ENCODE results near the gene COL18A1.
"Not testable (repeated sequence)": the region's sequence is repeated elsewhere in the genome, so short reads cannot be mapped to it uniquely, and the experiment has no call there.

The COL18A1 gene

DNA sequence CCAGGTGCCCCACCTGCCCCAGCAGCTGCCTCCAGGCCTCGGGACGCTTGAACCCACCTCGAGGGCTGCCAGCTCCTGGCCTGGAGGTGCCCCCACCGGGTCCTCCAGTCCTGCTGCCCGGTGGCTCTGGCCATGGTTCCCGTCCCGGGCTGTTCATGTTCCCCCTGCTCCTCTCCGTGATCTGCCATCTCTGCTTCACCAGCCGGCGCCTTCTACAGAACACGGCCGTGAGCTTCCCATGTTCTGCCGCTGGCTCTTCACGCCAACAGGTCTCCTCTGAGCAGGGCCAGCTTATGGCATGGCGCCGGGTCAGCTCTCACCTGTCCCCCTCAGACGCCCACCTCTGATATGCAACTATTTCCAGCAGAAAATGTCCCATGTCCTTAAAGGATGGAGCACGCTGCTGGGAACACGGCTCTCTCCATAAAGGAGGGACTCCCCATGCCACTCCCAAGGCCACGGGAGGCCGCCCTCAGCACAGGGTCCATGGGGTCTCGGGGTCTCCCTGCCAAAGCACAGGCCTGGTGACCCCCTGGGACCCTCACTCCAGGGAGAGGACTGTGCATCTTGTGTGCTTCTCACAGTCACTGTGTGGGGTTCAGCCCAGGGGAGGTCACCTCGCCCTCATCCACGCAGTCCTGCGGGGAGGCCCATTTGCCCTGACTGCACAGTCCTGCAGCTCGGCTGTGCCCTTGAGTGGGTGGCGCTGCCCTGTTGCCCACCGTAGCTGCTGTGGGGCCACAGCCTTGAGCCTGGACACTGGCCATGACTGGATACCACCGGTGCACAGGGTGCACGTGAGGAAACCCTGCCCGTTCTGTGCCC lies 36.7 kb downstream of the COL18A1 start:
- TF ChIP-seq EZH2 (IDR thresholded peaks at IDR 0.05; ENCODE audit: borderline replicate concordance, low read depth, low read length, severe bottlenecking): no peak
- TF ChIP-seq, protein P1, sequence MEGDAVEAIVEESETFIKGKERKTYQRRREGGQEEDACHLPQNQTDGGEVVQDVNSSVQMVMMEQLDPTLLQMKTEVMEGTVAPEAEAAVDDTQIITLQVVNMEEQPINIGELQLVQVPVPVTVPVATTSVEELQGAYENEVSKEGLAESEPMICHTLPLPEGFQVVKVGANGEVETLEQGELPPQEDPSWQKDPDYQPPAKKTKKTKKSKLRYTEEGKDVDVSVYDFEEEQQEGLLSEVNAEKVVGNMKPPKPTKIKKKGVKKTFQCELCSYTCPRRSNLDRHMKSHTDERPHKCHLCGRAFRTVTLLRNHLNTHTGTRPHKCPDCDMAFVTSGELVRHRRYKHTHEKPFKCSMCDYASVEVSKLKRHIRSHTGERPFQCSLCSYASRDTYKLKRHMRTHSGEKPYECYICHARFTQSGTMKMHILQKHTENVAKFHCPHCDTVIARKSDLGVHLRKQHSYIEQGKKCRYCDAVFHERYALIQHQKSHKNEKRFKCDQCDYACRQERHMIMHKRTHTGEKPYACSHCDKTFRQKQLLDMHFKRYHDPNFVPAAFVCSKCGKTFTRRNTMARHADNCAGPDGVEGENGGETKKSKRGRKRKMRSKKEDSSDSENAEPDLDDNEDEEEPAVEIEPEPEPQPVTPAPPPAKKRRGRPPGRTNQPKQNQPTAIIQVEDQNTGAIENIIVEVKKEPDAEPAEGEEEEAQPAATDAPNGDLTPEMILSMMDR (IDR thresholded peaks at IDR 0.05; ENCODE audit: borderline replicate concordance, extremely low read depth, low read length, poor library complexity, severe bottlenecking): no peak
- no peak overlapping the region for H3K27ac ChIP-seq (ENCODE audit: low read length)
- H2AFZ ChIP-seq (ENCODE audit: low read depth, low read length): no peak overlapping the region
- no peak overlapping the region for H3K4me2 ChIP-seq (ENCODE audit: insufficient read depth, low read length)
- H3K4me1 ChIP-seq (ENCODE audit: insufficient read depth, low read length): peaks cover 4% of the 10 kb centered on the region
- no peaks in the 10 kb centered on the region for H3K36me3 ChIP-seq (ENCODE audit: insufficient read depth, low read length)
- H3K4me3 ChIP-seq (ENCODE audit: low read depth in 1 of 2, low read length in 2 of 2): no peak overlapping the region
- peaks cover 9% of the 10 kb centered on the region; the same call in 1 of the 2 replicates for H4K20me1 ChIP-seq (ENCODE audit: insufficient read depth, low read length)
- H3K9ac ChIP-seq (ENCODE audit: low read depth, low read length): no peak overlapping the region
- ATAC-seq (ENCODE audit: insufficient read depth, low read depth) (no peak), DNase-seq (no peak)
- H3K9me3 ChIP-seq (ENCODE audit: insufficient read depth, low read length, severe bottlenecking): no peaks in the 10 kb centered on the region
- no peaks in the 10 kb centered on the region for H3K79me2 ChIP-seq (ENCODE audit: insufficient read depth, low read length)
- no peaks in the 10 kb centered on the region for H3K27me3 ChIP-seq (ENCODE audit: insufficient read depth, low read length, poor library complexity)

DNA sequence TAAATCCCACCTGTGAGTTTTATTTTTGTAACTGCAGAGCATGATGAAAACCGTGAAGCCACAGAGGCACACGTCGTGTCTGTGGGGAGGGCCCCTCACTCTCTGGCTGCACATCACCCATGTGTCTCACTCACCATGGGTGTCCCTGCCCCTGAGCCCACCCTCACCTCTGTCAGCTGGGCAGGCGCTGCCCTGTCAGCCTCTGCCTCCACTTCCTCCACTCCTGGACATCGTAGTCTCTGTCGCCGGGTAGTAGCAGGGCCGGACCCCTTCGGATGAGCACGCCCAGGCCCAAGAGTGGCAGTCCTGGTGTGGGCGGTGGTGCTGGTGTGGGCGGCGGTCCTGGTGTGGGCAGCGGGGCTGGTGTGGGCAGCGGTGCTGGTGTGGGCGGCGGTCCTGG lies 37.3 kb downstream of the COL18A1 start:
- peaks cover 9% of the 10 kb centered on the region; the same call in 1 of the 2 replicates for H4K20me1 ChIP-seq (ENCODE audit: insufficient read depth, low read length)
- no peak overlapping the region for H3K27ac ChIP-seq (ENCODE audit: low read length)
- ATAC-seq (ENCODE audit: insufficient read depth, low read depth): no peak
- H2AFZ ChIP-seq (ENCODE audit: low read depth, low read length): no peak overlapping the region
- H3K4me2 ChIP-seq (ENCODE audit: insufficient read depth, low read length): no peak overlapping the region
- no peaks in the 10 kb centered on the region for H3K79me2 ChIP-seq (ENCODE audit: insufficient read depth, low read length)
- H3K36me3 ChIP-seq (ENCODE audit: insufficient read depth, low read length): no peaks in the 10 kb centered on the region
- peaks cover 4% of the 10 kb centered on the region for H3K4me1 ChIP-seq (ENCODE audit: insufficient read depth, low read length)
- DNase-seq: no peak
- H3K27me3 ChIP-seq (ENCODE audit: insufficient read depth, low read length, poor library complexity): no peaks in the 10 kb centered on the region
- H3K9ac ChIP-seq (ENCODE audit: low read depth, low read length): no peak overlapping the region
- no peak overlapping the region for H3K4me3 ChIP-seq (ENCODE audit: low read depth in 1 of 2, low read length in 2 of 2)
- TF ChIP-seq EZH2 (IDR thresholded peaks at IDR 0.05; ENCODE audit: borderline replicate concordance, low read depth, low read length, severe bottlenecking): no peak
- TF ChIP-seq, protein P1 (IDR thresholded peaks at IDR 0.05; ENCODE audit: borderline replicate concordance, extremely low read depth, low read length, poor library complexity, severe bottlenecking): no peak
- H3K9me3 ChIP-seq (ENCODE audit: insufficient read depth, low read length, severe bottlenecking): peaks cover 2% of the 10 kb centered on the region

DNA sequence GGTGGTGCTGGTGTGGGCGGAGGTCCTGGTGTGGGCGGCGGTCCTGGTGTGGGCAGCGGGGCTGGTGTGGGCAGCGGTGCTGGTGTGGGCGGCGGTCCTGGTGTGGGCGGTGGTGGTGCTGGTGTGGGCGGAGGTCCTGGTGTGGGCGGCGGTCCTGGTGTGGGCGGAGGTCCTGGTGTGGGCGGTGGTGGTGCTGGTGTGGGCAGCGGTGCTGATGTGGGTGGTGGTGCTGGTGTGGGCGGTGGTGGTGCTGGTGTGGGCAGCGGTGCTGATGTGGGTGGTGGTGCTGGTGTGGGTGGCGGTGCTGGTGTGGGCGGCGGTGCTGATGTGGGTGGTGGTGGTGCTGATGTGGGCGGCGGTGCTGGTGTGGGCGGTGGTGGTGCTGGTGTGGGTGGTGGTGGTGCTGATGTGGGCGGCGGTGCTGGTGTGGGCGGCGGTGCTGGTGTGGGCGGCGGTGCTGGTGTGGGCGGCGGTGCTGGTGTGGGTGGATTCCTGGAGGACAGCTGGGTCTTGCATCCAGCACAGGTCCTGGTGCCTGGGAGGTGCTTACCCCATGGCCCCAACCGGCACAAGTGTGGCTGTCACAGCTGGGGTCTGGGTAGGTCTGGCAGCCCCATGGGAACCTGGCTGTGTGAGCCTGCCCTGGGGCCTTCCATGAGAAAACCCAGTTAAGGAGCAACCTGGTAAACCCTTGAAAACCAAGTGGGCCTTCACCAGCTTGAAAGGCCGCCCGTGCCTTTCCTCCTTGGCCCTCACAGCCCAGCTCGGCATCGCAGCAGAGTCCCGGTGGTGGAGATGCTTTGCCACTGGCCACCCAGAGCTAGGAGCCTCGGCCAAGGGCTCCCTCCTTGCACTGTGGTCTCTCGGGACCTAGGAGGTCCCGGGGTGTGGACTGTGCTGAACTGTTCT lies 38.0 kb downstream of the COL18A1 start:
- not testable (repeated sequence) for DNase-seq; H3K9ac ChIP-seq (ENCODE audit: low read depth, low read length); H4K20me1 ChIP-seq (ENCODE audit: insufficient read depth, low read length); H3K27me3 ChIP-seq (ENCODE audit: insufficient read depth, low read length, poor library complexity); H3K4me1 ChIP-seq (ENCODE audit: insufficient read depth, low read length); ATAC-seq (ENCODE audit: insufficient read depth, low read depth); H3K79me2 ChIP-seq (ENCODE audit: insufficient read depth, low read length); H3K4me3 ChIP-seq (ENCODE audit: low read depth in 1 of 2, low read length in 2 of 2); H3K4me2 ChIP-seq (ENCODE audit: insufficient read depth, low read length); H3K36me3 ChIP-seq (ENCODE audit: insufficient read depth, low read length); H3K27ac ChIP-seq (ENCODE audit: low read length); H2AFZ ChIP-seq (ENCODE audit: low read depth, low read length); H3K9me3 ChIP-seq (ENCODE audit: insufficient read depth, low read length, severe bottlenecking)
